Tibial artery (tissue), 4 donors: ENCODE measurements around the gene TNIP1.

Experiments used
- DNase-seq, 2 donors: peaks; one replicate each; pipeline ENCODE4 v3.0.0-alpha.2; 2019
- H3K27ac ChIP-seq, 2 donors: fragments of 200-600 bp; sonication (generic) in 1 of 2; 1 replicate in 1 of 2; 2 replicates in 1 of 2; pipeline ENCODE4 v1.5.1; 2018 to 2019; ENCODE audit warnings: mild to moderate bottlenecking in 1 of 2
- H3K27me3 ChIP-seq, 2 donors: fragments of 200-600 bp; sonication (generic) in 1 of 2; one replicate each; pipeline versions ENCODE4 v1.5.1 to v1.6.0; 2016 to 2019
- H3K36me3 ChIP-seq, 3 donors: fragments of 200-600 bp; sonication (generic) in 2 of 3; one replicate each; pipeline ENCODE4 v1.5.1; 2016 to 2019; ENCODE audit warnings: mild to moderate bottlenecking in 2 of 3
- H3K4me1 ChIP-seq, 4 donors: fragments of 200-600 bp; sonication (generic) in 2 of 4; 1 replicate in 3 of 4; 2 replicates in 1 of 4; pipeline ENCODE4 v1.5.1; 2016 to 2019
- H3K4me3 ChIP-seq, 2 donors: fragments of 200-600 bp; sonication (generic) in 1 of 2; 1 replicate in 1 of 2; 2 replicates in 1 of 2; pipeline ENCODE4 v1.5.1; 2018 to 2019; ENCODE audit warnings: mild to moderate bottlenecking in 2 of 2
- H3K9me3 ChIP-seq, 3 donors: fragments of 200-600 bp; sonication (generic) in 1 of 3; one replicate each; pipeline ENCODE4 v1.5.1; 2016 to 2019
- intact Hi-C: fragments of 100-400 bp; cut with DNase I; formaldehyde crosslinking; loops from one replicate; pipeline ENCODE4 v1.15.0; 2023; ENCODE audit warnings: low total_unique reads
- TF ChIP-seq, protein P1 (sequence below), 2 experiments: fragments of 200-600 bp in 1 of 2; fragments of 450-650 bp in 1 of 2; IDR thresholded peaks; one replicate each; pipeline ENCODE4 v1.5.1; 2017 to 2019; ENCODE audit warnings: antibody characterized with exemption in 2 of 2, mild to moderate bottlenecking in 1 of 2, moderate library complexity in 1 of 2

TNIP1 gene

GRCh38 chr5:151056379-151057325 is 24.2 kb downstream of the TNIP1 start:
- H3K27me3 ChIP-seq, result no peaks in the 10 kb centered on the region
- H3K4me1 ChIP-seq, result peaks cover 0 to 33% (median 20%) of the 10 kb centered on the region in 4 donors
- TF ChIP-seq, protein P1, sequence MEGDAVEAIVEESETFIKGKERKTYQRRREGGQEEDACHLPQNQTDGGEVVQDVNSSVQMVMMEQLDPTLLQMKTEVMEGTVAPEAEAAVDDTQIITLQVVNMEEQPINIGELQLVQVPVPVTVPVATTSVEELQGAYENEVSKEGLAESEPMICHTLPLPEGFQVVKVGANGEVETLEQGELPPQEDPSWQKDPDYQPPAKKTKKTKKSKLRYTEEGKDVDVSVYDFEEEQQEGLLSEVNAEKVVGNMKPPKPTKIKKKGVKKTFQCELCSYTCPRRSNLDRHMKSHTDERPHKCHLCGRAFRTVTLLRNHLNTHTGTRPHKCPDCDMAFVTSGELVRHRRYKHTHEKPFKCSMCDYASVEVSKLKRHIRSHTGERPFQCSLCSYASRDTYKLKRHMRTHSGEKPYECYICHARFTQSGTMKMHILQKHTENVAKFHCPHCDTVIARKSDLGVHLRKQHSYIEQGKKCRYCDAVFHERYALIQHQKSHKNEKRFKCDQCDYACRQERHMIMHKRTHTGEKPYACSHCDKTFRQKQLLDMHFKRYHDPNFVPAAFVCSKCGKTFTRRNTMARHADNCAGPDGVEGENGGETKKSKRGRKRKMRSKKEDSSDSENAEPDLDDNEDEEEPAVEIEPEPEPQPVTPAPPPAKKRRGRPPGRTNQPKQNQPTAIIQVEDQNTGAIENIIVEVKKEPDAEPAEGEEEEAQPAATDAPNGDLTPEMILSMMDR (IDR thresholded peaks at IDR 0.05), result no peak
- intact Hi-C loops, result no loop called here
- no peaks in the 10 kb centered on the region for H3K9me3 ChIP-seq
- no peak overlapping the region for H3K27ac ChIP-seq
- H3K36me3 ChIP-seq, result peaks cover 34 to 82% (median 74%) of the 10 kb centered on the region in 3 donors
- H3K4me3 ChIP-seq, result no peak overlapping the region
- no peak for DNase-seq

DNA sequence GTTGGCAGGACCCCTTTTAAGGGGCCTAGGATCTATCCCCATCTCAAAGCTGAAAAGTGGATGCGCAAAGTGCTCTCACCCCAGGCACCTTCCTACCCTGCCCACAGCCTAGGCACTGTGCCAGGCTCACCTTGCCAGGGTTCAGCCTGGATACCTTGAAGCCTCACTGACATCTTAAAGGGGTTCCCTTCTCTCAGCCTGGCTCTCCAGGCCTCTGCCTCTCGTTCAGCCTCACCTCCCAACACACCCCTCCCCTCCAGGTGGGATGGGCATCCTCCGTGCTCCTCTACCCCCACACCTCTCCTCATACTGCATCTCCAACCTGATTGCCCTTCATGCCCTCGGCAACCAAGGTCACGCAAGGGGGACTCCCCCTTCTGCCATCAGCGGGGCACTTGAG is 25.5 kb downstream of the TNIP1 start:
- peaks cover 38 to 88% (median 77%) of the 10 kb centered on the region in 3 donors for H3K36me3 ChIP-seq

DNA sequence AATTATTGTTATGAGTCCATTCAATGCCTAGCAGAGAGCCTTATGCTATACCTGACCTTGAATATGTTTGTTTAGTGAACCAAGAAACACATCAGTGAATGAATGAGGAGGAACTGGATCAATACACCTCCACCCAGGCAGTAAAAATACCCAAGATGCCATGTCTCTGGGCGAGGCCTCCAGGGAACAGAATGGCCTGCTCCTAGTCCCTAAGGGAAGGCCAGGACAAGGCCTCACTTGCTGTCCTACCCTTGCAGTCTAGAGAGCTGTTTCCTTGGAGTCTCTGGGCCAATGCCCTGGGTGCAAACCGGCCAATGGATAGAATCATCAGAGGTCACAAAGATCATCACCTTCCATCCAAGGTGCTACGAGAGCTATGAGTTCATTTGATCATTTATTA is 26.1 kb downstream of the TNIP1 start:
- no peak overlapping the region for H3K4me3 ChIP-seq
- peaks cover 42 to 95% (median 82%) of the 10 kb centered on the region in 3 donors for H3K36me3 ChIP-seq
- no peaks in the 10 kb centered on the region for H3K9me3 ChIP-seq
- H3K27ac ChIP-seq, result no peak overlapping the region
- TF ChIP-seq, protein P1 (IDR thresholded peaks at IDR 0.05), result no peak
- intact Hi-C loops, result loop anchor here (5.0 kb wide), 1 partner anchor 113 kb away; no protein-coding TSS in a partner anchor
- no peaks in the 10 kb centered on the region for H3K27me3 ChIP-seq
- H3K4me1 ChIP-seq, result peaks cover 0 to 13% (median 5%) of the 10 kb centered on the region in 4 donors
- no peak for DNase-seq

More for the DNA sequence above, 25.5 kb downstream of the TNIP1 start:
- Histone ChIP-seq H3K9me3 (no peaks in the 10 kb centered on the region), H3K27ac (no peak overlapping the region), H3K4me1 (peaks cover 0 to 20% (median 11%) of the 10 kb centered on the region in 4 donors), H3K27me3 (no peaks in the 10 kb centered on the region), H3K4me3 (no peak overlapping the region)
- intact Hi-C loops, result no loop called here
- TF ChIP-seq, protein P1 (IDR thresholded peaks at IDR 0.05), result no peak
- no peak for DNase-seq

DNA sequence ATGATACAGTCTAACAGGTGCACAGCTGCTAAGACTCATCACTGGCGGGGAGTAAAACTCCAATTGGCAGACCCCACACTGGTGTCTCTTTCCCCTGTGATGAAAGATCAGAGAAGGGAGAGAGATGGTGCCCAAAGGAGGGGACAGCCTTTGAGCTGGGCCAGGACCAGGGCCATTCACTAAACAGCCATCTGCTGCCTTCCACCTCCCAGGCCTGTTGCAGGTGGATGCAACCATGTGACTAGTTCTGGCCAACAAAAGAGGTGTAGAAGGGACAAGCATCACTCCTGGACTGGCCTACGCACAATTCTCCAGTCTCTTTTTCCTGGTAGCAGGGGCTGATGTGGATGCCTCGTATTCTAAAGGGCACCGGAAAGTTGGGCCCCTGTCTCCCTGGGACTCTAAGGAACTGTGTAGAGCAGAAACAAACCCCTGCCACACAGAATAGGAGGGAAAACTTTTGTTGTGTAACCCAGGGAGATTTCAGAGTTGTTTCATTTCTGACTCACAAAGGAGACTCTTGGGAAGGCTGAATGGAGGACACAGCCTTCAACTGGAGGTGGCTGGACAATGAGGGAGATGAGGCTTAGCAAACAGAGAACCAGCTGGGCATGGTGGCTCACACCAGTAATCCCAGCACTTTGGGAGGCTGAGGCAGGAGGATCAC is 26.9 kb downstream of the TNIP1 start:
- no peak overlapping the region for H3K4me3 ChIP-seq
- H3K9me3 ChIP-seq, result no peaks in the 10 kb centered on the region
- TF ChIP-seq, protein P1 (IDR thresholded peaks at IDR 0.05), result no peak
- H3K27ac ChIP-seq, result no peak overlapping the region
- peaks cover 0 to 7% (median 3%) of the 10 kb centered on the region in 4 donors for H3K4me1 ChIP-seq
- intact Hi-C loops, result loop anchor here (2.0 to 5.0 kb wide), 2 partner anchors 61 to 113 kb away; no protein-coding TSS in a partner anchor
- no peak for DNase-seq
- H3K27me3 ChIP-seq, result no peaks in the 10 kb centered on the region
- peaks cover 50 to 98% (median 84%) of the 10 kb centered on the region in 3 donors for H3K36me3 ChIP-seq

DNA sequence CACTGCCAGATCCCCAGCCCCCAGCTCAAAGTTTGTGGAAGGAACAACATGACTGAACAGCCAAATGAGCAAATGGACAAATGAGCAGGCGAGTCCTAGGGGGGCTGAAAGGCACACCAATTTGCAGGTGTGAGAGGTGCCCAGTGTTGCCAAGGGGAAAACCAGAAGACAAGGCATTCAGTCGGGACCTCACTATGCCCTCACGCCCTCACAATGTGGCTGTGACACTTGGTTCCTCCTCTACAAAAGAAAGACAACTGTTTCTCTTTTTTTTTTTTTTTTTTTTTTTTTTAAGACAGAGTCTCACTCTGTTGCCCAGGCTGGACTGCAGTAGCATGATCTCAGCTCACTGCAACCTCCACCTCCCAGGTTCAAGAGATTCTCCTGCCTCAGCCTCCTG is 28.0 kb downstream of the TNIP1 start:
- intact Hi-C loops, result loop anchor here (2.0 to 5.0 kb wide), 2 partner anchors 62 to 114 kb away; no protein-coding TSS in a partner anchor
- Histone ChIP-seq H3K27me3 (no peaks in the 10 kb centered on the region), H3K27ac (no peak overlapping the region), H3K9me3 (no peaks in the 10 kb centered on the region), H3K4me1 (peaks cover 0 to 7% (median 3%) of the 10 kb centered on the region in 4 donors), H3K36me3 (peaks cover 60 to 99% (median 84%) of the 10 kb centered on the region in 3 donors), H3K4me3 (no peak overlapping the region)
- TF ChIP-seq, protein P1 (IDR thresholded peaks at IDR 0.05), result no peak
- no peak for DNase-seq
